Activated CD4-positive, CD25-positive, alpha-beta regulatory T cell treated with anti-CD3 and anti-CD28 coated beads, Interleukin-2, amount 50 U/mL, for 72 hours (primary cell): ENCODE measurements around the gene CAVIN2.
"Not testable (repeated sequence)": the region's sequence is repeated elsewhere in the genome, so short reads cannot be mapped to it uniquely, and the experiment has no call there.

Source experiments
- DNase-seq: peaks from one replicate; pipeline ENCODE4 v3.0.0; 2021

CAVIN2 gene

DNA sequence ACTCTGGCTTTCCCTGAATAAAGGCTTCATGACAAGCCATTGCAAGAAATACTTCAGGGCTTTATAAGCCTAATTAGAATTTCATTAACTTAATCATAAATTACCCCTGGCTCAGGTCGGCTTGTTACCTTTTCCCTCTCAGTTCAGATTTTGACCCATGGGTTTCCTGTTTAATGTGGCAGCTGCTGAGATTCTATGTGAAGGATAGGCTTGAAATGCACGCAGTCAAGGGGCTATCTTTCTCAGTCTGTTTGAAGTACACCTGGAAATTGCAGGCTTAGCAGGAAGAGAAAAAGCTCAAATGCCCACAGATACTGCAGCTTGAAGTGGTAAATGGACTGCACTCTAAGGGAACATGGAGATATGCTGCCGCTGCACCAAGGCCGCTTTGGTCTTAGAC, 49.4 kb downstream of the CAVIN2 start:
- DNase-seq: no peak

- no peak for DNase-seq
These were observed 51.2 kb downstream of the CAVIN2 start for GRCh38 chr2:191795715-191796114.

DNA sequence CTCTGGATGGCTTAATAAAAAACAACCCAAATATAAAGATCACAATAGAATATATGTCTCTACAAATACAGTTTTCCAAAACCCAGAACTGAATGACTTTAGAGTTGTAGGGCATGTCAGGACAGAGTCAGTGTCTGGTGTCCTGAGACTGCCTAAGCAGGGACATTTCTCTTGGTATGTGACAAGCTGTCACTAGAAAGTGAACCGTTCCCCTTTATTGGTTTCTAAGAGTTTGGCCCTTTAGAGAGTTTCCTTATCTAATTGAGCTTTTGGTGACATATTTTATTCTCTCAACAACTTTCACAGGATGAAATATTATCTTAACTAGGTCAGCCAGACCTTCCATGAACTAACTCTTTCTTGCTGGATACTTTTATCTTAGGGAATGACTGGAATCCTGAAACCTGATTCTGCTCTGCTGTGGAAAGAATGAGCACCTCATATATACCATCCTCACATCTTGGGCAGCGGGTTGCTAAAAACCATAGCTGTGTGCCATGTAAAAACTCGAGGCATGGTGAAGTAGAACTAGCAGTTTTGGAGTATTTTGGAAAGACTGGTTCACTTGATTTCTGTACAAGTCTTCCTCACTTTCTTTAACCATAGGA, 54.8 kb downstream of the CAVIN2 start:
- no peak for DNase-seq

- no peak for DNase-seq
These were observed 56.2 kb downstream of the CAVIN2 start for GRCh38 chr2:191790737-191791136.

- DNase-seq: no peak
These were observed 57.1 kb downstream of the CAVIN2 start for GRCh38 chr2:191789796-191790195.

DNA sequence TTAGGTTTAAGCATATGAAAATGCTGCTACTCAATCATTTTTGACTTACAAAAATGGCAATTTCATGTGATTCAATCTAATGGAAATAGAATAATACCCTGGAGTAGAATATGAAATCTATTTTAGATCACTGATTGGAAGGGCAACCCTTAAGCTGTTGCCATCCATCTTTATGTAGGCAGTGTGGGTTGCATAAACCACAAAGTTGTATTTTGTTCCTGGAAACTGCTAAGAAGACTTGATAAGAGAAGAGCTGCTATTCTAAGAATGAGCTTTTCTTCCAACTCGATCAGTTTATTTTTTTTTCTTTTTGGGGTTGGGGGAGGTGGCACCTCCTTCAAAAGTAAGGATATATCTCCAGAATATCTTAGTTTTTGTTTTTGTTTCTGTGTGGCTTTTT, 60.2 kb downstream of the CAVIN2 start:
- no peak for DNase-seq

GRCh38 chr2:191785651-191786050, 61.2 kb downstream of the CAVIN2 start:
- DNase-seq: not testable (repeated sequence)
